Measurements from ENCODE around the gene SLC9A9. TPM values are rescaled to one million over a fixed set of nuclear protein-coding genes. Genes with fewer than 3 reads are reported as not detected.

The SLC9A9 gene
- total and polyA plus RNA-seq, 8 donors, result 0.28 to 5.9 (median 0.75) TPM

- 70 to 71% methylated on average over 2 of the region's 2 CpGs for WGBS, 2 donors
- no peak for TF ChIP-seq CTCF (IDR thresholded peaks at IDR 0.05)
- Histone ChIP-seq H3K27me3 (no peaks in the 10 kb centered on the region), H3K27ac (no peak overlapping the region), H3K4me3 (no peak overlapping the region), H3K36me3 (no peaks in the 10 kb centered on the region), H3K4me1 (no peaks in the 10 kb centered on the region), H3K9me3 (no peaks in the 10 kb centered on the region)
- intact Hi-C loops (cut with DNase I), result loop anchor here in 1 of 3 donors (10.0 kb wide), 1 partner anchor 886 kb away; no protein-coding TSS in a partner anchor
- ATAC-seq (no peak), DNase-seq (no peak), FAIRE-seq (no peak)
Observed at GRCh38 chr3:143888846-143889245, 40.6 kb upstream of the SLC9A9 start.

DNA sequence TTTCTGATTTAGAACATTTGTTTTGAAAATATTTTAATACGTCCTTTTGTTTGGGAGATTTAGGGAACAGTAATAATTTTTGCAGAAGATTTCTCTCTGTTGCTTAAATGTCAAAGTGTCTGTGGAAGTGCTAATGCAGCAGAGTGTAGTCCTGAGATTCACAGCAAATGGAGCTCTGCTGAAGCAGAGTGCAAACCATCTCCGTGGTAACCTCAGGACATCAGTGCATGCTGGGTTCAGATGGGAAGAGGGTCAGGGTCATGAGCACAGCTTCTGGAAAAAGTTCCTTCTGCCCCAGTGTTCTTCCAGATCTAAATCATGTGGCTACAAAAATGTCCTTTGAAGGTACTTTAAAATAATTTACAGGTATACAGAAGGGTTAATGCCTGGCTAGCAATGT is 39.9 kb upstream of the SLC9A9 start:
- no peak for ATAC-seq
- Histone ChIP-seq H3K27ac (no peak overlapping the region), H3K36me3 (no peaks in the 10 kb centered on the region), H3K9me3 (no peaks in the 10 kb centered on the region), H3K27me3 (no peaks in the 10 kb centered on the region), H3K4me1 (no peaks in the 10 kb centered on the region), H3K4me3 (no peak overlapping the region)
- DNase-seq, result no peak
- TF ChIP-seq CTCF (IDR thresholded peaks at IDR 0.05), result no peak
- no peak for FAIRE-seq
- intact Hi-C loops (cut with DNase I), result loop anchor here in 1 of 3 donors (10.0 kb wide), 1 partner anchor 887 kb away; no protein-coding TSS in a partner anchor
- 46 to 47% methylated on average over 2 of the region's 2 CpGs for WGBS, 2 donors

DNA sequence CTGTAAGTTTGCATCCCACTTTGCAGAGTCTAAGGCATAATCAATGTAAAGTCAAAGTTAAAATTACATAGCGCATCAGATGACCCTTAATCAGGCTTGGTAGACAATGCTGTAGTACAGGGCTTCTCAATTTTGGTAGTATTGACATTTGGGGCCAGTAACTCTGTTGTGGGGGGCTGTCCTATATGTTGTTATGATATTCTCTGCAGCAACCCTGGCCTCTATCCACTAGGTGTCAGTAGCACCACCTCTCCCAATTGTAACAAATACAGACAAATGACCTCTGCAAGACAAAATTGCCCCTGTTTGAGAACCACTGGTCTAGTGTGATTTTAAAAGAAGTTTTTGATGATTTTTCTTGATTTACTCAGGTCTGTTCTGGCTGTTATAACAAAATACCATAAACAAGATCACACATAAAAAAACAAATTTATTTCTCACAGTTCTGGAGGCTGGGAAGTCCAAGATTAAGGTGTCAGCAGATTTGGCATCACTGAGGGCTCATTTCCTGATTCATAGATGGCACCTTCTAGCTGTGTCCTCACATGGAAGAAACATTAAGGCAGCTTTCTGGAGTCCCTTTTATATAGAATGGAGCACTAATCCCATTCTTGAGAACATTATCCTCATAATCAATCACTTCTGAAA is 37.6 kb upstream of the SLC9A9 start:
- no peaks in the 10 kb centered on the region for H3K9me3 ChIP-seq
- peak in 1 of 6 donors; percentile 25 for DNase-seq
- H3K4me1 ChIP-seq, result no peaks in the 10 kb centered on the region
- no peaks in the 10 kb centered on the region for H3K36me3 ChIP-seq
- no peak overlapping the region for H3K27ac ChIP-seq
- FAIRE-seq, result no peak
- no peaks in the 10 kb centered on the region for H3K27me3 ChIP-seq
- peak in 3 of 4 donors; percentile 73 to 78 (median 78) for ATAC-seq
- TF ChIP-seq CTCF (IDR thresholded peaks at IDR 0.05), result peak; percentile 29 to 60 (median 53)
- H3K4me3 ChIP-seq, result no peak overlapping the region
- intact Hi-C loops (cut with DNase I), result loop anchor here in 1 of 3 donors (10.0 kb wide), 1 partner anchor 889 kb away; no protein-coding TSS in a partner anchor
- 69 to 82% methylated on average over 1 of the region's 1 CpG for WGBS, 2 donors

- Histone ChIP-seq H3K9me3 (no peaks in the 10 kb centered on the region), H3K4me3 (no peak overlapping the region), H3K27me3 (no peaks in the 10 kb centered on the region), H3K4me1 (no peaks in the 10 kb centered on the region), H3K36me3 (no peaks in the 10 kb centered on the region), H3K27ac (no peak overlapping the region)
- WGBS, 2 donors, result 31 to 56% methylated on average over 3 of the region's 3 CpGs
- FAIRE-seq (no peak), DNase-seq (no peak), ATAC-seq (no peak)
- intact Hi-C loops (cut with DNase I), result loop anchor here in 1 of 3 donors (10.0 kb wide), 1 partner anchor 890 kb away; no protein-coding TSS in a partner anchor
- TF ChIP-seq CTCF (IDR thresholded peaks at IDR 0.05), result no peak
Observed at GRCh38 chr3:143884861-143885260, 36.6 kb upstream of the SLC9A9 start.

DNA sequence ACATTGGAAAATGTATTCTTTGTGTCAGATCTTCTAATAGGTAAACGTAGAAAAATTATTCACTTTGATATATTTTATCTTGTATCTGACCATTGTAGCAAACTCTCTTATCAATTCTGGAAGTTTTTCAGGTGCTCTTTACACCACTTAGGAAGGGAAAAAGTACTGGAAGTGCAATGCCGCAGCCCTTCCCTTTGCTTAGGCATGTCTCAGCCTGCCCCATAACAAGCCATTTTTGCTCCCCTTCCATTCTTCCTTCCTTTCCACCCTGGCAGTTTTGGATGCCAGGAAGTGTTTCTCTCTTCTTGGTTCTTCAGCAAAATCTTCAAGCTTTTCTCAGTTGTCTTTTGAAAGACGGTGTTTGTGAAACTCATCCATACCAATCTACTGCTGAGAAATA is 34.9 kb upstream of the SLC9A9 start:
- H3K27me3 ChIP-seq, result no peaks in the 10 kb centered on the region
- H3K27ac ChIP-seq, result no peak overlapping the region
- H3K4me1 ChIP-seq, result no peaks in the 10 kb centered on the region
- TF ChIP-seq CTCF (IDR thresholded peaks at IDR 0.05), result no peak
- H3K36me3 ChIP-seq, result no peaks in the 10 kb centered on the region
- 58 to 70% methylated on average over 3 of the region's 3 CpGs for WGBS, 2 donors
- ATAC-seq (no peak), DNase-seq (no peak), FAIRE-seq (no peak)
- no peak overlapping the region for H3K4me3 ChIP-seq
- intact Hi-C loops (cut with DNase I), result loop anchor here in 1 of 3 donors (10.0 kb wide), 1 partner anchor 892 kb away; no protein-coding TSS in a partner anchor
- no peaks in the 10 kb centered on the region for H3K9me3 ChIP-seq
